Stimulated activated CD4-positive, alpha-beta T cell treated with anti-CD3 and anti-CD28 coated beads, Interleukin-4, amount 100 ng/mL, for 1 hour (primary cell): Measurements from ENCODE around the gene GNAT2.
A peak's percentile ranks its signal among the peaks of the same experiment; 100 is the strongest.

Experiments used
- DNase-seq: peaks from one replicate; pipeline ENCODE4 v3.0.0-alpha.2; 2020

GNAT2 gene

DNA sequence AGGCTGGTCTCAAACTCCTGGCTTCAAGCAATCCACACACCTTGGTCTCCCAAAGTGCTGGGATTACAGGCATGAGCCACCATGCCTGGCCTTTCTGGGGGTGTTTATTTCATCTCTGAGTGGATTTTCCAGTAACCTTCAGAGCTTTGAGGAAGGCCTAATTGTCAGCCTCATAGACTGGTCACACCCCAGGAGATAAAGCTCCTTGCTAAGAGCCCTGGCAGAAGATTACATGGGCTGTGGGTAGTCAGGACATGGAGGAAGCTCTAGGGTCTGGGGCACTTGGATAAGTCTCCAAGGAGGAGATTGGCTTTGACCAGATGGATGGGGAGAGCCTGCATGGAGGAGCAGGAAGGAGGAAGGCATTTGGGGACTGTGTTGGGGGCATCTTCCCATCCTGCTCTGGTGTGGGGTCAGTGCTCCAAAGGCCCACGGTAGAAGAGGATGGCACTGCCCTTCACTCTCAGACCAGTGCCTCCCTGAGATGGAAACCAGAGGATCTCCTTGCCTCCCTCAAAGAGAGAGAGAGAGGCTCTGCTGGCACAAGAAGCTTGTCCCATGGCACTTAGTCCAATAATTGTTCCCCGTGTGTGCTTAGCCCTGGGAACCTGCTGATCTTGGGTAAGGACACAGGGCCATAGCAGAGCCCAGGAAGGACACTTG lies 21.8 kb upstream of the GNAT2 start:
- no peak for DNase-seq

- DNase-seq = peak; percentile 94
These were observed 21.0 kb upstream of the GNAT2 start for GRCh38 chr1:109640285-109640865.

DNA sequence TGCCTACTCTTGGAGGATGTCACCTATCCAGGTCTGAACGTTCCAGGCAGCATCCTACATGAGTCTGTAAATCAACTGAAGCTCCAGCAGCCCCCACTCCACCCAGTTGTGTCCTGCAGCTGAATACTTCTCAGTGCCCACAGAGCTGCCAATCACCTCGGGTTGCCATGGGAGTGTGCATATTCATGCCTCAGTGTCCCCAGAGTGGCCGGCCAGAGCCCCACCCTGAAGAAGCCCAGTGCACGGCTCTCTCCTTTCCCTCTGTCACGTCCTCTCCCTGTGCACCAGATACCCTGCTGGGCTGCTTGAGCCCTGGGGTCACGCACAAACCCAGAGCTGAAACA lies 20.4 kb upstream of the GNAT2 start:
- no peak for DNase-seq

- no peak for DNase-seq
These were observed 19.8 kb upstream of the GNAT2 start for GRCh38 chr1:109639063-109639840.

DNA sequence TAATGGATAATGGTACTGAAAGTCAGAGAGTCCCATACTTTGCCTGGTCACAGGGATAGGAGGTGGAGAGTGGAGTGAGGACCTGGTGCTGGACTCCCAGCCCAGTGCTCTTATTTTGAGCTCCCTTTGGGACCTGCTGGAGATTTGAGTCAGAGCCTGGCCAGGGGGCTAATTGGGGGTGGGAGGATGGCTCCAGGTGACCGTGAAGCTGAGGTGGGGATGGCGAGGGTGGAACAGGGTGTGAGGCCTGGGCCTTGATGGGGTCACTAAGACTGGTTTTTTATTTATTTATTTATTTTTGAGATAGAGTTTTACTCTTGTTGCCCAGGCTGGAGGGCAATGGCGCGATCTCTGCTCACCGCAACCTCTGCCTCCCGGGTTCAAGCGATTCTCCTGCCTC lies 18.0 kb upstream of the GNAT2 start:
- DNase-seq = no peak

DNA sequence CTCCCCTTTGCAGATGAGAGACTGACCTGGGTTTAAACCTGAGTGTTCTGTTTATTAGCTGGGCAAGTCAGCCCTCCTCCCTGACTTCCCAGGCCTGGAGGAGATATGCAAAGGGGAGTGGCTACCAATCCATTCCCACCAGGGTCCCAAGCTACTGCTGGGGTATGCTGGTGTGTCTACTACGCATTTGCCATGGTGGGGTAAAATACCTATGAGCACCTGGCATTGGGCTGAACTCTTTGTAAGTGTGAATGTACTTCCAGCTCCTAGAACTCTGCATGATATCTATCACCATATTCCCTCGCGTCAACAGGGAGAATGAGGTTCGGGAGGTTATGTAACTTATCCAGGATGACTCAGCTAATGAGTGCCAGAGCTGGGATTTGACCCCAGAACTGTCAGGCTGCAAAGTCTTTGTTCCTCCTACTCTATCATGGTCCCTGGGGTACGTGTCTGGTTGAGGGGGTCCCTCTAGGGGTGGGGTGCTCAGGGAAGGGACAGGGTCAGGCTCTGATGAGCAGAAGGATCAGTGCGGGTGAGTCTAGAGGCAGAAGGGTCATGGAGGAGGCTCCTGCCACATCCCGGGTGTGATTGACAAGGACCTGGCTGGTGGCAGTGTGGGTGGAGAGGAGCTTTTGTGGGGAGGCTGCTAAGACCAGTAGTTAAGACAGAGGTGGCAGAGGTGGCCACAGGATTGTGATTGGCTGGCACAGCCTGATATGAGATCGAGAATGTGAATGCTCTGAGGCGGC lies 17.0 kb upstream of the GNAT2 start:
- DNase-seq = no peak

DNA sequence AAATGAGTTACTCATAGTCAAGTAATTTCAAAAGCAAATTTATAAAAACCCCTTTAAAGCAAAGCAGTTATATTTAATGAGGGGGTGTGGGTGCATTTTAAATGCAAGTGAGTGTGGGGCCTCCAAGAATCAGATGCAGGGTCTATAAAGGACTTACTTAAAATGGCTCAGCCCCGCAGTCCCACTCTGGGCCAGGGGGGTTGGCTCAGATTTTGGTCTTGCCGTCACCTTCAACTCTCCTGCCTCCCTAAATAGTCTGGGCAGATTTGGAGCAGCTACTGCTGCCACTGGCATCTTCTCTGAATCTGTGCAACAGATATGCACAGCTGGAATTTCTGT lies 16.4 kb upstream of the GNAT2 start:
- DNase-seq = no peak

DNA sequence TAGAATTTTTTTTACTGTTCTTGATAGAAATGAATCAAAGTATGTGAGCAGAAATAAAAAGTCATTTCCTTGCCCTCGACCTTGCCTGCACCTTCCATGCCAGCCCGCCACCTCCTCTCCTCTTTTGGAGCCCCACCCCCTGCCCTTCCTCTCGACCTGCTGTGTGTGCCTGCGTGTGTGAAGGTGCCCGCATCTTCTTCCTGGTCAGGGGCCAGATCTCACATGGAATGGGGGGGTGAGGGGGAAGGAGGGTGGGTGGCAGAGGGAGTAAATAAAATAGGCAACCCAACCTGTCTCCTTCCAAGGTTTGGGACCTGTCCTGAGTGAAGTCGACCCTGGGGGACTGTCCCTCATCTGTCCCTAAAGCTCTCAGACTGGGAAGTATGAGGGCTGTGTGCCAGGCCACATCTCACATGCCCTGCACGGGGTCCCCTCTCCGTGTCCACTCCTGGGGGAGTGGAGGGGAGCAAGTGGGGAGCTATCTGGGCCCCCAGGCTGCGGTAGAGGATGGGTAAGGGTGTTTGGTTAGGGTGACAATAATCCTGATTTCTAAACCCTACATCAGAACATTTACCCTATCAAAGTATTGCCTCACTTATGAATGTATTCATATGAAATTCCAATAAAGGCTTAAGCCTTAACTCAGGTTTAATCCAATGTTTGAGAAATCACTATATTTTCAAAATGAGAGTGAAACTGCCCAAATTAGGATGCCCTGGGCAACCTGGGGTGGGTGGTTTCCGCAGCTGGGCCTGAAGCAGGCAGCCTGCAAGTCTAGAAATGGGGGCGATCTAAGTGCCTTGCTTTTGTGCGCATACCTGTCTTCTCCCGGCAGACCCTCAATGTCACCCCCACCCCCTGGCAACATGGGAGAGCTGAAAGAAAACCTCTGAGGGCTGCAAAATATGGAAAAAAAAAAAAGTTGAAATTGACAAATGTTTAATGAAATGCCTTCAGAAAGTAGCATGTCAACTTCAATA lies 15.6 kb upstream of the GNAT2 start:
- no peak for DNase-seq

GRCh38 chr1:109634292-109634691 lies 14.9 kb upstream of the GNAT2 start:
- DNase-seq = no peak

DNA sequence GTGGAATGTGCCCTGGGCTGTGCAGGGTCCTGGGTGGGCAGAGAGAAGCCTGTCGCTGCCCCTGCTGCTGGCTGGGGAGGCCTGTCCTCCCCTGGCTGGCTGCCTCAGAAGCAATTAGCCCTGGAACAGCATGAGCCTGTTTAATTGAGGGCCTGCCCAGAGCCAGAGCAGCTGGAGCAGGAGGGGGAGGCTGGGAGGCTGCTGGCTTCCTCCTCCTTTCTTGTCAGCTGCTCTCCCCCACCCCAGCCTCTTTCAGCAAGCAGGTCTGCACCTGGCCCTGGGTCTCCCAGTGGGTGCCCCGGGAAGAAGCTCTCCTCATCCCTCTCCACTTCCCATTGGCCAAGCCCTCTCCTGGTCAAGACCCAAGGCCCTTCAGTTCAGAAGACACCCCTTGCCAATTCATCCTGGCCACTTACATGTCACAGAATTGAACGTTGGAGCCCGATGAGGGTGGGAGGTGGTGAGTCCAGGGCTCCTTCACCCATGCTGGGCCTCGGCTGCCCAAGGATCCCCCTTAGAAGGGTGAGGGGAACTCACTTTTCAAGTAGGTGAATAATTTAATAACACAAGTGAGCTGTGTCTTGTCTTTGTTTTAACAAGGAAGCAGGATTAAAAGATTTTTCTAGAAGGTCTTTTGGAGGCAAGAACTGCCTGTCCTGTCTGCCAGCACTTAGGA lies 13.4 kb upstream of the GNAT2 start:
- no peak for DNase-seq

DNA sequence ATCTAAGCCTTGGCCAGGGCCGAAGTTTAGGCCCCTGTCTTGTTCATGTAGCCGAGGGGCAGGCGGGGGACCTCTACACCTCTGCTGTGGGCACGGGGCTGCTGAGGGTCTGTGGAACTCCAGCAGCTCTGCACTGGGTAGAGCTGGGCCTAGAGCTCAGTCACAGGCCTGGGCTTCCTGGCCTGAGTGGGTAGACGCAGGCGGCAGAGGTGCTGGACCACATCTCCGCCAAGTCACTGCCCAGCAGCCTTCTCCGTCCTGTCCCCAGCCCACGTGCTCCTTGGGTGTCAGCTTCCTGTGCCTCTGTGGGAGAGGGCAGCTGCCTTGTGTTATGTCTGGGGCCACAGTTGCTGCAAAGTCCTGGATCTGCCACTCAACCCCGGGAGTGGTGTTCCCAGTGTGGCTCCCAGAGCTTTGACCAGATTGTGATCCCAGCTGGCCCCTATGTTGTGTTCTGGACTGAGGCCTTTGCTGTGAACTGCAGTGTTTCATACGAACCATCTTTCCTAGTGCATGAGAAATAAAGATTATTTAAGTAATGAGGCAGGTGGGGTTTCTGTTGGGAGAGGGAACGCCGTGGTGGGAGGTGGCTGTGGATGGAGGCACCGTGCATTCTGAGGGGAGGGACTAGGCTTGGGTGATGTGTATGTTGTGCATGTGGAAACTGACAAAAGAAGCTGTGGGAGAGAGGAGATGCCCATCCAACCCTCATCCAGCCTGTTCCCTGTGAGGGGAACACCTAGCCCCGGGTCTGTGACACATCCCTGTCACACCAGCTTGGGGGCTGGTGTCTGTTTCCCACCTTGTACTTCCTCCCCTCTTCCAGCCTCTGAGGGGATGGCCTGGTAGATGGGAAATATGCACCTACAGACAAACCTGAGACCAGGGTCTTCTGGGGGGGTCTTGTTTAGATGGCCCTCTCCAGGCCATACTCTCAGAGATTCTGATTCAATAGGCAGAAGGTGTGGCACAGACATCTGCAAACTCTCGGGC lies 12.4 kb upstream of the GNAT2 start:
- no peak for DNase-seq

- no peak for DNase-seq
These were observed 11.6 kb upstream of the GNAT2 start for GRCh38 chr1:109630898-109631512.

DNA sequence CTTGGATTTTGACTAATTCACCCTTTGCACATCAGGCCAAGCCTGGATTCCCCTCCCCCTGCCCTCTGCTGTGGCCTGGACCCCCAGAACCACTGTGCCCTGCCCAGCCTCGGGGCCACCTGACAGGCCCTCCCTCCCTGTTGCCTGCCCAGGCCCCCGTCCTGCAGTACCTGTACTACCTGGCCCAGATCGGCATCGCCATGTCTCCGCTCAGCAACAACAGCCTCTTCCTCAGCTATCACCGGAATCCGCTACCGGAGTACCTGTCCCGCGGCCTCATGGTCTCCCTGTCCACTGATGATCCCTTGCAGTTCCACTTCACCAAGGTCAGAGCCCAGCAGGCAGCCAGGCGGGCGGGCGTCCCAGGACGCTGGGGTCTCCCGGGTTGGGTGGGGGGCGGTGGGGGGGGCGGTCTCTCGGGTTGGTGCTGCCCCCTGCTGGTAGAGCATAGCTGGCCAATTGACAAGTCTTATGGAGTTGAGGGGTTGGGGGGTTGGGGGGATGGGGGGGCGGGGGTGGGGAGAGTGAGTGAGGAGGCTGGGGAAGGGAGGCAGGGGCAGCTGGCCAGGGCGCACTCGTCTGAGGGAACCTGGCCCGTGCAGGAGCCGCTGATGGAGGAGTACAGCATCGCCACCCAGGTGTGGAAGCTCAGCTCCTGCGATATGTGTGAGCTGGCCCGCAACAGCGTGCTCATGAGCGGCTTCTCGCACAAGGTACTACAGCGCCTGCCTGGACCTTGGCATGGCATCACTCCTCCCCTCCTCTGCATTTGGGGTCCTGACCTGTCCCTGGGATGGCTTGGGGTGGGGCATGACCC lies 10.9 kb upstream of the GNAT2 start:
- peak; percentile 48 for DNase-seq

- no peak for DNase-seq
These were observed 10.1 kb upstream of the GNAT2 start for GRCh38 chr1:109629372-109630030.

DNA sequence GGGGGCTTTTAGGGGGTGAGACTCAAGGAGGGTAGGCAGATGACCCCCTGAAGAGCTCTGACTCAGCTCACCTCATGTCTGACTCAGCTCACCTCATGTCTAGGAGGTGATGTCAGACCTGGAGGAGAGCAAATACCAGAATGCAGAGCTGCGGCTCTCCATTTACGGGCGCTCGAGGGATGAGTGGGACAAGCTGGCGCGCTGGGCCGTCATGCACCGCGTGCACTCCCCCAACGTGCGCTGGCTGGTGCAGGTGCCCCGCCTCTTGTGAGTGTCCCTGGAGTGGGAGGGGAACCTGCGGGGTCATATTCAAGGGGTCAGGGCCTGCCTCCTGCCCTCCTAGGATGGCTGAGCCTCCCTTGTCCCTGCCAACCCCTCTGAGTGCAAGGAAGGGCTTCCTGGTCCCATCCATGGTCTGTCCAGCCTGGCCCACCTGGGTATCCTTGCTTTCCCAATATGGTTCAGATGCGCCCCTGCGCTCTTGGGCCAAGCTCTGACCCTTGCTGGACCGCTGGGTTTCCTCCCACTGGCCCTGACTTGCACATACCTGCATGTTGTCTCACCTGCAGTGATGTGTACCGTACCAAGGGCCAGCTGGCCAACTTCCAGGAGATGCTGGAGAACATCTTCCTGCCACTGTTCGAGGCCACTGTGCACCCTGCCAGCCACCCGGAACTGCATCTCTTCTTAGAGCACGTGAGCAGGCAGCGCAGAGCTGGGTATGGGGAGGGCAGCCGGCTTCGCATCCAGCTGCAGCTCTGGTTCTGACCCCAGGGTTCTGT lies 9.3 kb upstream of the GNAT2 start:
- DNase-seq = no peak

DNA sequence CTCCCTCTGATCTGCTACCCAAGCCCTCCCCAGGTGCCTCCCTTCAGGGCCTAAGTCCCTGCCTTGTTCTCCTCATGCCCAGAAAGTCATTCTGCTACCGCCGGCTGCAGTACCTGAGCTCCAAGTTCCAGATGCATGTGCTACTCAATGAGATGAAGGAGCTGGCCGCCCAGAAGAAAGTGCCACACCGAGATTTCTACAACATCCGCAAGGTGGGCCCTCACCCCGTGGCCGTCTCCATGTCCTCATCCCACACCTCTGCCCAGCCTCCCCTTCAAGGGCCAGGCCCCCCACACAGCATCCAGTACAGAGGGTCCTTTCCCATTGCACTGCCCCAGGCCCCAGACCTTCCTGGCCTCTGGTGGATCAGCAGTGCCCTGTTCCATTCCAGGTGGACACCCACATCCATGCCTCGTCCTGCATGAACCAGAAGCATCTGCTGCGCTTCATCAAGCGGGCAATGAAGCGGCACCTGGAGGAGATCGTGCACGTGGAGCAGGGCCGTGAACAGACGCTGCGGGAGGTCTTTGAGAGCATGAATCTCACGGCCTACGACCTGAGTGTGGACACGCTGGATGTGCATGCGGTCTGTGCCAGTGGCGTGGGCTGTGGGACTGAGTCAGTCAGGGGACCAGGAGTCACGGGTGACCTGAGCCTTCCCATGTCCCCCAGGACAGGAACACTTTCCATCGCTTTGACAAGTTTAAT lies 8.4 kb upstream of the GNAT2 start:
- DNase-seq = no peak
